Lung (tissue), 12 donors: ENCODE results near the gene PPP1R9B. TPM values are rescaled to one million over a fixed set of nuclear protein-coding genes. Genes with fewer than 3 reads are reported as not detected.

Experiments used
- ATAC-seq: fragments of 200-7000 bp; cut with Tn5 transposase; one replicate; pipeline ENCODE4 v1.9.1; 2020; ENCODE audit warnings: moderate number of reproducible peaks; ENCODE audit not compliant: insufficient read depth, low FRiP score
- DNase-seq, 3 donors: peaks; one replicate each; pipeline ENCODE4 v3.0.0-alpha.2; 2013 to 2017
- H3K27ac ChIP-seq, 2 donors: one replicate each; pipeline ENCODE4 v1.5.1; 2013; ENCODE audit warnings: mild to moderate bottlenecking in 2 of 2, moderate library complexity in 2 of 2, control low read depth in 1 of 2, inconsistent platforms in 1 of 2, low read depth in 1 of 2, low read length in 1 of 2
- H3K27me3 ChIP-seq, 3 donors: one replicate each; pipeline ENCODE4 v1.5.1; 2013; ENCODE audit warnings: low read length in 2 of 3; ENCODE audit not compliant: control insufficient read depth in 3 of 3, insufficient read depth in 3 of 3
- H3K36me3 ChIP-seq, 4 donors: one replicate each; pipeline ENCODE4 v1.5.1; 2013; ENCODE audit warnings: low read length in 4 of 4, mild to moderate bottlenecking in 1 of 4, moderate library complexity in 1 of 4; ENCODE audit not compliant: control insufficient read depth in 4 of 4, insufficient read depth in 4 of 4
- H3K4me1 ChIP-seq, 5 donors: one replicate each; pipeline ENCODE4 v1.5.1; 2013; ENCODE audit warnings: low read length in 5 of 5, mild to moderate bottlenecking in 2 of 5, moderate library complexity in 1 of 5; ENCODE audit not compliant: control insufficient read depth in 5 of 5, insufficient read depth in 5 of 5
- H3K4me3 ChIP-seq: one replicate; pipeline ENCODE4 v1.5.1; 2013; ENCODE audit warnings: mild to moderate bottlenecking, control low read depth, moderate library complexity
- H3K9ac ChIP-seq, 2 donors: one replicate each; pipeline ENCODE4 v1.5.1; 2013; ENCODE audit warnings: low read length in 2 of 2, control low read depth in 1 of 2; ENCODE audit not compliant: insufficient read depth in 1 of 2
- H3K9me3 ChIP-seq, 4 donors: one replicate each; pipeline ENCODE4 v1.5.1; 2013; ENCODE audit warnings: low read length in 3 of 4, mild to moderate bottlenecking in 1 of 4, moderate library complexity in 1 of 4; ENCODE audit not compliant: control insufficient read depth in 4 of 4, insufficient read depth in 3 of 4
- WGBS, 2 donors: extraction: QIAGEN DNeasy Blood & Tissue Kit; methylation state at CpG; one replicate each; pipeline ENCODE4 v1.1.7; 2013; 5-methylcytosine and 5-hydroxymethylcytosine counted together
- polyA plus RNA-seq, 2 donors: library from polyadenylated mRNA; stranded (reverse); fragments of 200-250 nt; gene quantifications; one replicate each; pipeline ENCODE4 v1.2.1, GENCODE V29; 2013
- total RNA-seq, 2 donors: library from RNA; depleted of rRNA in 1 of 2; stranded (reverse); fragments of >200 nt in 1 of 2; gene quantifications; one replicate each; pipeline ENCODE4 v1.2.1, GENCODE V29; 2014 to 2021
- TF ChIP-seq, protein P1 (sequence below): IDR thresholded peaks from 2 replicates; pipeline ENCODE4 v1.5.1; 2012; ENCODE audit warnings: mild to moderate bottlenecking; ENCODE audit errors: control extremely low read depth, extremely low read depth
- donor health status: control.
- donor health status: control.
- donor health status: Bipolar disorder and iron deficiency.
- donor health status: healthy.
- donor health status: DM: yes; HTN: yes; CAD: no.

The PPP1R9B gene
- total and polyA plus RNA-seq, 4 donors = 31.7 to 77.4 (median 49.8) TPM

DNA sequence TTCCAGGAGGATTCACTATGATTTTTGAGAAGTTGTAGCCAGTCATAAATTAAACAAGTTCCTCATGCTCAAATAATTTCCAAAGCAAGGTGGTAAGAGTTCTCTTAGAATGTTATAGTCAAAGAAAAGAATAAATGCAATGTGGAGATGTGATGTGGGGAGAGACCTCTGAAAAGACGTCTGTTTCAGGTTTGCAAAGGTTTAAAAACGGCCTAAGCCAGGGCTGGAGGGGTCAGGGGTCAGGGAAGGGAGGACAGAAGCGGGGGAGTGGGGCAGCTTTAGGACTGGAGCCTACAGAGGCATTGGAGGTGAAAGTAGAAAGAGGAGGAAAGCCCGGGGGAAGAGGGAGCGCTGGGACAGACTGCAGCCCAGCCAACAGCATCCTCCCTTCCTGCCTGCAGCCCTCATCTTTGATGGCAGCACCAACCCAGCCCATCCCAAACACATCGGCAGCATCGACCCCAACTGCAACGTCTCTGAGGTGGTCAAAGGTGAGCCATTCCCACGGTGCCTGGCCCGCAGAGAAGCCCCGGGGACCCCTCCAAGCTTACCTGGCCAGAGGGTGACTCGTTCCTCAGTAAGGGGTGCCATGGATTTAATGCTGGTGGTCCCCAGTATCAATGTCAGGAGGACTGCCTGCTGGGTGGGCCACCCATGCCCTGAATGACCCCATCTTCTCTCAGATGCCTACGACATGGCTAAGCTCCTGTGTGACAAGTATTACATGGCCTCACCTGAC lies 43.9 kb downstream of the PPP1R9B start:
- Histone ChIP-seq H3K27me3 (no peaks in the 10 kb centered on the region), H3K36me3 (peaks cover 0 to 51% (median 22%) of the 10 kb centered on the region in 4 donors), H3K4me3 (no peak overlapping the region), H3K4me1 (peaks cover 0 to 9% (median 4%) of the 10 kb centered on the region in 5 donors), H3K9ac (no peak overlapping the region), H3K9me3 (no peaks in the 10 kb centered on the region), H3K27ac (no peak overlapping the region)
- WGBS, 2 donors = 76 to 81% methylated on average over 13 of the region's 13 CpGs
- ATAC-seq (no peak), DNase-seq (no peak)
- TF ChIP-seq, protein P1, sequence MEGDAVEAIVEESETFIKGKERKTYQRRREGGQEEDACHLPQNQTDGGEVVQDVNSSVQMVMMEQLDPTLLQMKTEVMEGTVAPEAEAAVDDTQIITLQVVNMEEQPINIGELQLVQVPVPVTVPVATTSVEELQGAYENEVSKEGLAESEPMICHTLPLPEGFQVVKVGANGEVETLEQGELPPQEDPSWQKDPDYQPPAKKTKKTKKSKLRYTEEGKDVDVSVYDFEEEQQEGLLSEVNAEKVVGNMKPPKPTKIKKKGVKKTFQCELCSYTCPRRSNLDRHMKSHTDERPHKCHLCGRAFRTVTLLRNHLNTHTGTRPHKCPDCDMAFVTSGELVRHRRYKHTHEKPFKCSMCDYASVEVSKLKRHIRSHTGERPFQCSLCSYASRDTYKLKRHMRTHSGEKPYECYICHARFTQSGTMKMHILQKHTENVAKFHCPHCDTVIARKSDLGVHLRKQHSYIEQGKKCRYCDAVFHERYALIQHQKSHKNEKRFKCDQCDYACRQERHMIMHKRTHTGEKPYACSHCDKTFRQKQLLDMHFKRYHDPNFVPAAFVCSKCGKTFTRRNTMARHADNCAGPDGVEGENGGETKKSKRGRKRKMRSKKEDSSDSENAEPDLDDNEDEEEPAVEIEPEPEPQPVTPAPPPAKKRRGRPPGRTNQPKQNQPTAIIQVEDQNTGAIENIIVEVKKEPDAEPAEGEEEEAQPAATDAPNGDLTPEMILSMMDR = no peak

DNA sequence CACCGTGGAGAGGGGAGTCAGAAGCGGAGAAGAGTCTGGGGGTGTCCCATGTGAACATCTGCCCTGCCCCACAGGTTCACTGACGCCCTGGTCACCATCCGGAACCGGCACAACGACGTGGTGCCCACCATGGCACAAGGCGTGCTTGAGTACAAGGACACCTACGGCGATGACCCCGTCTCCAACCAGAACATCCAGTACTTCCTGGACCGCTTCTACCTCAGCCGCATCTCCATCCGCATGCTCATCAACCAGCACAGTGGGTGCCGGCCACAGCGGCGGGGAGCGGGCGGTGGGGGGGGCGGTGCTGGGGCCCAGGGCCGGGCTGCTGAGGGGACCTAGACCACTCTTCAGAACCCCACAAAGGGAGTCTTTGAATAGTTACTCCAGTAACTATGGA lies 44.7 kb downstream of the PPP1R9B start:
- H3K9me3 ChIP-seq = no peaks in the 10 kb centered on the region

DNA sequence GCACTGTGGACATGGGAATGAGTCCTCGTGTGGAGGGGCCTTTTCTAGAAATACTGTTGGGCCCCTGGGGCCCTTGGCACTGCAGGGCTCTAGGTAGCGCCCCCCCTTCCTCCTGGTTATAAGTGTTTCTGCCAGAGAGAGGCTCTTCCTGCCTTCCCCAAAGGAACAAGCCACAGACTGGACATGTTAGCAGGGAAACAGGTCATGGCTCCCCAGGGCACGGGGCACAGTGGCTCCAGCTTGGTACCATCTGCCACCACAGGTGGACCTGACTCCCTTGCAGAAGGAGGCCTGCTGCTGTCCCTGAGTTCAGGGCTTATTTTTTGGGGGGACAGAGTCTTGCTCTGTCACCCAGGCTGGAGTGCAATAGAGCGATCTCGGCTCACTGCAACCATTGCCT lies 46.5 kb downstream of the PPP1R9B start:
- Histone ChIP-seq H3K9ac (no peak overlapping the region), H3K4me3 (no peak overlapping the region), H3K36me3 (peaks cover 0 to 40% (median 26%) of the 10 kb centered on the region in 4 donors), H3K27ac (no peak overlapping the region), H3K4me1 (peaks cover 0 to 12% (median 4%) of the 10 kb centered on the region in 5 donors), H3K9me3 (no peaks in the 10 kb centered on the region), H3K27me3 (no peaks in the 10 kb centered on the region)
- TF ChIP-seq, protein P1 = no peak
- WGBS, 2 donors = 92 to 96% methylated on average over 5 of the region's 5 CpGs
- no peak for DNase-seq
- no peak for ATAC-seq

More for the DNA sequence above, 44.7 kb downstream of the PPP1R9B start:
- DNase-seq (no peak), ATAC-seq (no peak)
- Histone ChIP-seq H3K27ac (no peak overlapping the region), H3K27me3 (no peaks in the 10 kb centered on the region), H3K4me3 (no peak overlapping the region), H3K4me1 (peaks cover 0 to 12% (median 4%) of the 10 kb centered on the region in 5 donors), H3K9ac (no peak overlapping the region), H3K36me3 (peaks cover 0 to 54% (median 21%) of the 10 kb centered on the region in 4 donors)
- WGBS, 2 donors = 96 to 97% methylated on average over 21 of the region's 21 CpGs
- TF ChIP-seq, protein P1 = no peak

DNA sequence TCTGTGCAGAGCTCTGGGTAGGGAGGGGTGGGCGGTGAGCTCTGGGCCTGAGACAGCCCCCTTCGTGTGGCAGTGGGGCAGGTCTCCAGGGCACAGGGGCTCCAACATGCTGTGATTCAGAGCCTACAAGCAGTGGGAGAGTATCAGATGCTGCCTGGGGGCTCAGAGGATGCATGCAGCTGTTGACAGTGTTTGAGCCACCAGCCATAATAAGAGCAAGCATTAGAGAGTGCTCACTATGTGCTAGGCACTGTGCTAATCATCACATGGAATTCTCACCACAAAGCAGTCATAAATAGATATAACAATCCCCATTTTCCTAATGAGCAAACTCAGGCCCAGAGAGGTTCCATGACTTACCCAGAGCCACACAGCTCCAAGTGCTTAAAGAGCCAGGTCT lies 47.2 kb downstream of the PPP1R9B start:
- no peak overlapping the region for H3K27ac ChIP-seq
- DNase-seq (no peak), ATAC-seq (no peak)
- H3K27me3 ChIP-seq = no peaks in the 10 kb centered on the region
- no peaks in the 10 kb centered on the region for H3K9me3 ChIP-seq
- WGBS, 2 donors = 75 to 85% methylated on average over 2 of the region's 2 CpGs
- TF ChIP-seq, protein P1 = no peak
- peaks cover 0 to 36% (median 30%) of the 10 kb centered on the region in 4 donors for H3K36me3 ChIP-seq
- no peak overlapping the region for H3K4me3 ChIP-seq
- H3K9ac ChIP-seq = no peak overlapping the region
- H3K4me1 ChIP-seq = peaks cover 0 to 12% (median 4%) of the 10 kb centered on the region in 5 donors
